ENCODE results near the gene PPP4C.
"Not testable (repeated sequence)": the region's sequence is repeated elsewhere in the genome, so short reads cannot be mapped to it uniquely, and the experiment has no call there.

PPP4C gene

GRCh38 chr16:30096105-30096861 lies 20.5 kb downstream of the PPP4C start, which contains the start of gene YPEL3:
Gene YPEL3 (minus strand): TSS chr16:30096213. CDS start chr16:30095482, 731 bp downstream.
- DNase-seq (ENCODE audit: low read depth in 2 of 2) = peak; percentile 73 to 77

GRCh38 chr16:30096862-30097563 lies 21.2 kb downstream of the PPP4C start:
- no peak for DNase-seq (ENCODE audit: low read depth in 2 of 2)

GRCh38 chr16:30104090-30104489 lies 28.3 kb downstream of the PPP4C start:
- no peak for DNase-seq (ENCODE audit: low read depth in 2 of 2)

- no peak for DNase-seq (ENCODE audit: low read depth in 2 of 2)
These were observed 28.7 kb downstream of the PPP4C start for GRCh38 chr16:30104492-30104891.

GRCh38 chr16:30108059-30108850 lies 32.5 kb downstream of the PPP4C start:
- no peak for DNase-seq (ENCODE audit: low read depth in 2 of 2)

GRCh38 chr16:30110661-30111060 lies 34.9 kb downstream of the PPP4C start:
- no peak for DNase-seq (ENCODE audit: low read depth in 2 of 2)

DNA sequence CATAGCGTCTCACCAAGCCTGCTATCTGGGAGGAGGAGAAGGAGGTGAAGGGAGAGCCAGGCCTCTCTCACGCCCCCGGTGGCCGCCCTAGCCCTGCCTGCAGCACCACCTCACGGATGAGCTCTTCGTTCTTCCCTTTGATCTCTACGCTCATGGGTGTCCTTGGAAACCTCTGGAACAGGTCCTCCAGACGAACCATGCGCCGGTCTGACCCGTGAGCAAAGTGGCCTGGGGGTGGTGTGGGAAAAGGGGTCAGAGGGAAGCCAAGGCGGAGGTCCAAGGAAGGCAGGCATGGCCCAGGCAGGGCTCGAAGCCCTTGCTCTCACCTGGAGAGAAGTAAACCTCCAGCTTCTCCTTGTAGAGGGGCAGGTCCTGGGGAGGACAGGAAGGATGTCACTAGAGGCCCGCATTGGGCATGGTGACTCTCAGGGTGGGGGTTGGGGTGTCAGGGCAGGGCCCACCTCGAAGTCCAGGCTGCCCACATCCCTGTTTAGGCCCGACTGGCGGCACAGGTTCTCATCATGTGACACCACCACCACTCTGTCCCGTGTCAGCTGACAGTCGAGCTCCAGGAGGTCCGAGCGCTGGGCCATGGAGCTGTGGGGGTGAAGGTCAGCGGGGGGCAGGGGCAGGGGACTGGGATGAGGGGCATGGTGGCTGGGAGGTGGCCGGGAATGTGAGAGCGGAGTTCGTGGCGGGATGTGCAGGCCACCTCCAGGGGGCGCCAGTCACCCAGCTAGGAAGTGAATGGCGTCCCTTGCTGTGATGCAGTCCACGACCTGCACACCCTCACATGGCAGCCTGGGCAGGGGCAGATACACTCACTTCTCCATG lies 36.6 kb downstream of the PPP4C start:
- DNase-seq (ENCODE audit: low read depth in 2 of 2) = peak; percentile 30 to 32

- DNase-seq (ENCODE audit: low read depth in 2 of 2) = no peak
These were observed 37.4 kb downstream of the PPP4C start, which contains the start of gene GDPD3 for GRCh38 chr16:30113031-30113710. Gene GDPD3 (minus strand): TSS chr16:30113537. CDS start chr16:30113478, 59 bp downstream.

- DNase-seq (ENCODE audit: low read depth in 2 of 2) = no peak
These were observed 38.0 kb downstream of the PPP4C start for GRCh38 chr16:30113711-30114333.

GRCh38 chr16:30114411-30114810 lies 38.6 kb downstream of the PPP4C start:
- no peak for DNase-seq (ENCODE audit: low read depth in 2 of 2)

DNA sequence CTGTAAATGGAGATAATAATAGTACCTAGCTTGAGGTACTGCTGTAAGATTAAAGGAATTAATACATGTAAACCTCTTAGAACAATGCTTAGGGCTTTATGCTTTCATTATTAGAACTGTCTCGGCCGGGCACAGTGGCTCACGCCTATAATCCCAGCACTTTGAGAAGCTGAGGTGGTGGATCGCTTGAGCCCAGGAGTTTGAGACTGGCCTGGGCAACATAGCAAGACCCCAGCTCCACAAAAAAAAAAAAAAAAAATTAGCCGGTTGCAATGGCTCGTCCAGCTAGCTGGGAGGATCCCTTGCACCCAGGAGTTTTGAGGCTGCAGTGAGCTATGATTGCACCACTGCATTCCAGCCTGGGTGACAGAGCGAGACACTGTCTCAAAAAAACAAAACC lies 39.0 kb downstream of the PPP4C start:
- DNase-seq (ENCODE audit: low read depth in 2 of 2) = not testable (repeated sequence)

DNA sequence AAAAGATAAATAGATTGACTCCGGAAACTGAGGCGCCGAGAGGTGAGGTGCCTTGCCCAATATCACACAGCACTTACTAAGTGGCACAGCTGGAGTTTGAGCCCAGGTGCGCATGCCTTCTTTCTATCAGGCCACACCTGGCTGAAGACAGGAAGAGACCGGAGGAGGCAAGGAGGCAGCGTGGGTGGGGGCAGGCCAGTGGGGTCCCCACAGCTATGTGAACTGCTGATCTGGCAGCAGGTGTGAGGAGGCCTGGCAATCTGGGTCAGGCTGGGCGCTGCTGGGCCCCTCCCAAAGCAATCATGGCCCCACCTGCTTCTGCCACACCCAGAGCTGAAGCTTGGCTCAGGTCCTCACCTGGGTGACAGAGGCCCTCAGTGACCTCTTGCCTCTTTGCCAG lies 39.4 kb downstream of the PPP4C start:
- no peak for DNase-seq (ENCODE audit: low read depth in 2 of 2)

GRCh38 chr16:30116291-30117207 lies 40.8 kb downstream of the PPP4C start:
- DNase-seq (ENCODE audit: low read depth in 2 of 2) = no peak

- no peak for DNase-seq (ENCODE audit: low read depth in 2 of 2)
These were observed 42.0 kb downstream of the PPP4C start for GRCh38 chr16:30117768-30118167.

GRCh38 chr16:30119428-30119827 lies 43.6 kb downstream of the PPP4C start:
- no peak for DNase-seq (ENCODE audit: low read depth in 2 of 2)

- DNase-seq (ENCODE audit: low read depth in 2 of 2) = no peak
These were observed 44.7 kb downstream of the PPP4C start for GRCh38 chr16:30120340-30121105.

GRCh38 chr16:30121741-30122571 lies 46.2 kb downstream of the PPP4C start:
- no peak for DNase-seq (ENCODE audit: low read depth in 2 of 2)

Measured in stimulated activated CD4-positive, alpha-beta T cell treated with anti-CD3 and anti-CD28 coated beads, Interleukin-1b, Interleukin-23, amount 100 ng/mL, for 1 hour (primary cell).